Mesothelial cell of epicardium (in vitro differentiated cells): ENCODE measurements around the gene MYH11. TPM values are rescaled to one million over a fixed set of nuclear protein-coding genes. Genes with fewer than 3 reads are reported as not detected.
"Not testable (repeated sequence)": the region's sequence is repeated elsewhere in the genome, so short reads cannot be mapped to it uniquely, and the experiment has no call there.

Experiments used
- DNase-seq, 2 experiments: peaks; one replicate each; pipeline ENCODE4 v3.0.0; 2021; ENCODE audit warnings: low spot score in 2 of 2; ENCODE audit not compliant: unreplicated experiment in 2 of 2
- H3K27ac Mint-ChIP-seq: 2 replicates; pipeline ENCODE4 v1.8.0; 2021; ENCODE audit warnings: mixed read lengths
- H3K27me3 Mint-ChIP-seq: 2 replicates; pipeline ENCODE4 v1.8.0; 2021; ENCODE audit warnings: low read depth, mixed read lengths
- H3K36me3 Mint-ChIP-seq: 2 replicates; pipeline ENCODE4 v1.8.0; 2021; ENCODE audit warnings: mixed read lengths
- H3K4me1 Mint-ChIP-seq: 2 replicates; pipeline ENCODE4 v1.8.0; 2021; ENCODE audit warnings: mixed read lengths
- H3K4me3 Mint-ChIP-seq: 2 replicates; pipeline ENCODE4 v1.8.0; 2021; ENCODE audit warnings: mild to moderate bottlenecking, moderate library complexity, mixed read lengths
- H3K9me3 Mint-ChIP-seq: 2 replicates; pipeline ENCODE4 v1.8.0; 2021; ENCODE audit warnings: mixed read lengths
- total RNA-seq: library from RNA; stranded (reverse); gene quantifications from 3 replicates; pipeline ENCODE4 v1.2.1, GENCODE V29; 2021
- TF ChIP-seq, protein P1 (sequence below): fragments of 200-600 bp; sonication (generic); IDR thresholded peaks from one replicate; pipeline ENCODE4 v1.5.0; 2021; ENCODE audit warnings: antibody characterized with exemption; ENCODE audit not compliant: unreplicated experiment

The MYH11 gene
- total RNA-seq, 1 donor from 2014 or later = 0.58 TPM

DNA sequence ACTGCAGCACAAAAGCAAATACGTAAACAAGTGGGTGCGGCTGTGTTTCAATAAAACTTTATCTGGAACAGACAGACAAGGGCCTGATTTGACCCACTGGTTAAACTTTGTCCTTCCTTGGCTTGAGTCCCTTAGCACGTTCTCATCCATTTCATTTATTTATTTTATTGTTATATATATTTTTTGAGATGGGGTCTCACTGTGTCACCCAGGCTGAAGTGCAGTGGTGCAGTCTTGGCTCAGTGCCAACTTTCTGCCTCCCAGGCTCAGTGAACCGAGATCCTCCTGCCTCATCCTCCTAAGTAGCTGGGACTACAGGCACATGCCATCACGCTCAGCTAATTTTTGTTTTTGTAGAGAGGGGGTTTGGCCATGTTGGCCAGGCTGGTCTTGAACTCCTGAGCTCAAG is 64.3 kb downstream of the MYH11 start:
- Mint-ChIP-seq H3K27ac (no peak overlapping the region), H3K4me3 (no peak overlapping the region), H3K9me3 (peaks cover 11% of the 10 kb centered on the region), H3K36me3 (no peaks in the 10 kb centered on the region), H3K4me1 (peaks cover 4% of the 10 kb centered on the region), H3K27me3 (peaks cover 19% of the 10 kb centered on the region)
- no peak for DNase-seq
- TF ChIP-seq, protein P1, sequence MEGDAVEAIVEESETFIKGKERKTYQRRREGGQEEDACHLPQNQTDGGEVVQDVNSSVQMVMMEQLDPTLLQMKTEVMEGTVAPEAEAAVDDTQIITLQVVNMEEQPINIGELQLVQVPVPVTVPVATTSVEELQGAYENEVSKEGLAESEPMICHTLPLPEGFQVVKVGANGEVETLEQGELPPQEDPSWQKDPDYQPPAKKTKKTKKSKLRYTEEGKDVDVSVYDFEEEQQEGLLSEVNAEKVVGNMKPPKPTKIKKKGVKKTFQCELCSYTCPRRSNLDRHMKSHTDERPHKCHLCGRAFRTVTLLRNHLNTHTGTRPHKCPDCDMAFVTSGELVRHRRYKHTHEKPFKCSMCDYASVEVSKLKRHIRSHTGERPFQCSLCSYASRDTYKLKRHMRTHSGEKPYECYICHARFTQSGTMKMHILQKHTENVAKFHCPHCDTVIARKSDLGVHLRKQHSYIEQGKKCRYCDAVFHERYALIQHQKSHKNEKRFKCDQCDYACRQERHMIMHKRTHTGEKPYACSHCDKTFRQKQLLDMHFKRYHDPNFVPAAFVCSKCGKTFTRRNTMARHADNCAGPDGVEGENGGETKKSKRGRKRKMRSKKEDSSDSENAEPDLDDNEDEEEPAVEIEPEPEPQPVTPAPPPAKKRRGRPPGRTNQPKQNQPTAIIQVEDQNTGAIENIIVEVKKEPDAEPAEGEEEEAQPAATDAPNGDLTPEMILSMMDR = no peak

- TF ChIP-seq, protein P1 = no peak
- peaks cover 25% of the 10 kb centered on the region for H3K27me3 Mint-ChIP-seq
- no peak overlapping the region for H3K4me3 Mint-ChIP-seq
- H3K9me3 Mint-ChIP-seq = no peaks in the 10 kb centered on the region
- no peaks in the 10 kb centered on the region for H3K36me3 Mint-ChIP-seq
- H3K4me1 Mint-ChIP-seq = peaks cover 4% of the 10 kb centered on the region
- no peak overlapping the region for H3K27ac Mint-ChIP-seq
- no peak for DNase-seq
Observed at GRCh38 chr16:15790458-15790857, 66.4 kb downstream of the MYH11 start.

DNA sequence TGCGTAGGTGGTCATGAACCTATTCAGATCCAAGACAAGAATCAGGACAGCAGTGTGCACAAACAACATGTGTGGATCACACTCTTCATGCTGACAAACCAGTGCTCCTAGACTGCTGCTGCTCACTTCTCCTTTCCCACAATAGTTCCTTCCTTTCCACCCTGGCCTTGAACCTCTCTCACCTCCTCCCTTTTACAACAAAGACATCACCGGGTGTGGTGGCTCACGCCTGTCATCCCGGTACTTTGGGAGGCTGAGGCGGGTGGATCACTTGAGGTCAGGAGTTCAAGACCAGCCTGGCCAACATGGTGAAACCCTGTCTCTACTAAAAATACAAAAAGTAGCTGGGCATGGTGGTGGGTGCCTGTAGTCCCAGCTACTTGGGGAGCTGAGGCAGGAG is 67.0 kb downstream of the MYH11 start:
- H3K27ac Mint-ChIP-seq, DNase-seq, H3K4me1 Mint-ChIP-seq, H3K4me3 Mint-ChIP-seq, H3K9me3 Mint-ChIP-seq, H3K36me3 Mint-ChIP-seq: not testable (repeated sequence)
- H3K27me3 Mint-ChIP-seq = peaks cover 30% of the 10 kb centered on the region

DNA sequence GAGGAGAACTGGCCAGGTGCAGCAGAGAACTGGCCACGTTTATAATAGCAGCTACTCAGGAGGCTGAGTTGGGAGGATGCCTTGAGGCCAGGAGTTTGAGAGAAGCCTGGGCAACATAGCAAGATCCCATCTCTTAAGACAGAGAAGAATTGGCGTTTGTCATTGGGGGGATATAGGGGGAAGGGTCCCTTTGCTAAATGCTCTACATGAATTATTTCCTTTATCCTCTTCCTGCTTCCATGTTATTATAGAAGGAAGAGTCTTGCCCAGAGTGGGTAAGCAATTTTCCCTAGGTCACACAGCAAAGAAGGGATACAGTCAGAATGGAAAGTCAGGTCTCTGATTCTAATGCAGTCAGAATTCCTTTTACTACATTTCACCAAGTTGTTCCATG is 68.0 kb downstream of the MYH11 start:
- H3K36me3 Mint-ChIP-seq = no peaks in the 10 kb centered on the region
- no peak overlapping the region for H3K4me3 Mint-ChIP-seq
- DNase-seq = no peak
- no peak overlapping the region for H3K27ac Mint-ChIP-seq
- H3K4me1 Mint-ChIP-seq = no peaks in the 10 kb centered on the region
- peaks cover 34% of the 10 kb centered on the region for H3K27me3 Mint-ChIP-seq
- TF ChIP-seq, protein P1 = no peak
- H3K9me3 Mint-ChIP-seq = no peaks in the 10 kb centered on the region

GRCh38 chr16:15786501-15786900 is 70.3 kb downstream of the MYH11 start:
- H3K9me3 Mint-ChIP-seq = no peaks in the 10 kb centered on the region
- H3K4me1 Mint-ChIP-seq = no peaks in the 10 kb centered on the region
- no peak overlapping the region for H3K27ac Mint-ChIP-seq
- peaks cover 39% of the 10 kb centered on the region for H3K27me3 Mint-ChIP-seq
- TF ChIP-seq, protein P1 = no peak
- no peak for DNase-seq
- no peak overlapping the region for H3K4me3 Mint-ChIP-seq
- no peaks in the 10 kb centered on the region for H3K36me3 Mint-ChIP-seq

GRCh38 chr16:15785386-15786059 is 71.3 kb downstream of the MYH11 start:
- Mint-ChIP-seq H3K4me1 (no peaks in the 10 kb centered on the region), H3K9me3 (no peaks in the 10 kb centered on the region), H3K36me3 (no peaks in the 10 kb centered on the region), H3K27me3 (peaks cover 47% of the 10 kb centered on the region), H3K27ac (no peak overlapping the region), H3K4me3 (no peak overlapping the region)
- TF ChIP-seq, protein P1 = no peak
- DNase-seq = no peak
